ENCODE data around the gene DBNDD1.

- TF ChIP-seq CTCF (conservative IDR thresholded peaks at IDR 0.05; ENCODE audit: low read depth in 2 of 2) (no peak), CREB1 (CRISPR knock-in tag; IDR thresholded peaks at IDR 0.05; ENCODE audit: low read depth) (no peak), POLR2AphosphoS5 (IDR thresholded peaks at IDR 0.05; ENCODE audit: low read depth) (no peak), EZH2 (IDR thresholded peaks at IDR 0.05; ENCODE audit: low read depth, unreplicated experiment) (no peak), JUNB (IDR thresholded peaks at IDR 0.05; ENCODE audit: unreplicated experiment) (no peak)
Observed at GRCh38 chr16:90061437-90061836, 42.2 kb upstream of the DBNDD1 start.
